Suprapubic skin (tissue), 3 donors: ENCODE results near the gene HTR2C.

Source experiments
- EP300 ChIP-seq: sonication (generic); formaldehyde crosslinking; IDR thresholded peaks from one replicate; pipeline ENCODE4 v1.6.1; 2017; ENCODE audit warnings: antibody characterized with exemption
- POLR2A ChIP-seq, 2 donors: fragments of 450-650 bp; IDR thresholded peaks; one replicate each; pipeline ENCODE4 v1.6.1; 2017; ENCODE audit warnings: antibody characterized with exemption in 2 of 2, mild to moderate bottlenecking in 2 of 2, moderate library complexity in 2 of 2
- TF ChIP-seq, protein P1 (sequence below), 2 donors: fragments of 200-600 bp in 1 of 2; fragments of 450-650 bp in 1 of 2; sonication (generic) in 1 of 2; IDR thresholded peaks; one replicate each; pipeline ENCODE4 v1.5.1; 2016 to 2019; ENCODE audit warnings: antibody characterized with exemption in 2 of 2, mild to moderate bottlenecking in 1 of 2, moderate library complexity in 1 of 2

DNA sequence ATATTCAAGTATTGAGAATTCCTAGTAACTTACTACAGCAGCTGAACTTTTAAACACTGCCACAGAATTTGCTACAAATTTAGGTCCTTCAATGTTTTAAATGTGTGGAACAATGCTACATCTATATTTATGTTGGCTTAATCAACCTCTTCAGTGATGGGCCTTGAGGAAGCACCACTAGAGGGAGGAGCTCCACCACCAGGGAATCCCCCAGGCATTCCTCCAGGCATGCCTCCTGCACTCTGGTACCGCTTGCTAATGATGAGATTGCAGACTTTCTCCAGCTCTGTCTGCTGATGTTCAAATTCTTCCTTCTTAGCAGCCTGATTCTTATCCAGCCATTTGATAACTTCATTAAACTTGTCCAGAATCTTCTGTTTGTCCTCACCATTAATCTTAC, 190.8 kb downstream of the HTR2C start:
- TF ChIP-seq, protein P1, sequence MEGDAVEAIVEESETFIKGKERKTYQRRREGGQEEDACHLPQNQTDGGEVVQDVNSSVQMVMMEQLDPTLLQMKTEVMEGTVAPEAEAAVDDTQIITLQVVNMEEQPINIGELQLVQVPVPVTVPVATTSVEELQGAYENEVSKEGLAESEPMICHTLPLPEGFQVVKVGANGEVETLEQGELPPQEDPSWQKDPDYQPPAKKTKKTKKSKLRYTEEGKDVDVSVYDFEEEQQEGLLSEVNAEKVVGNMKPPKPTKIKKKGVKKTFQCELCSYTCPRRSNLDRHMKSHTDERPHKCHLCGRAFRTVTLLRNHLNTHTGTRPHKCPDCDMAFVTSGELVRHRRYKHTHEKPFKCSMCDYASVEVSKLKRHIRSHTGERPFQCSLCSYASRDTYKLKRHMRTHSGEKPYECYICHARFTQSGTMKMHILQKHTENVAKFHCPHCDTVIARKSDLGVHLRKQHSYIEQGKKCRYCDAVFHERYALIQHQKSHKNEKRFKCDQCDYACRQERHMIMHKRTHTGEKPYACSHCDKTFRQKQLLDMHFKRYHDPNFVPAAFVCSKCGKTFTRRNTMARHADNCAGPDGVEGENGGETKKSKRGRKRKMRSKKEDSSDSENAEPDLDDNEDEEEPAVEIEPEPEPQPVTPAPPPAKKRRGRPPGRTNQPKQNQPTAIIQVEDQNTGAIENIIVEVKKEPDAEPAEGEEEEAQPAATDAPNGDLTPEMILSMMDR (IDR thresholded peaks at IDR 0.05): no peak
- TF ChIP-seq POLR2A (IDR thresholded peaks at IDR 0.05): no peak
- no peak for TF ChIP-seq EP300
